HepG2 (cell line): ENCODE data around the gene PMFBP1. TPM values are rescaled to one million over a fixed set of nuclear protein-coding genes. Genes with fewer than 3 reads are reported as not detected.

Experiments
- ATF2 ChIP-seq: sonication (generic); formaldehyde crosslinking; IDR thresholded peaks from 2 replicates; pipeline ENCODE4 v1.4.0; 2020; ENCODE audit warnings: missing genetic modification reagents
- ATF7 ChIP-seq, 2 experiments: fragments of 450-650 bp in 1 of 2; sonication (generic) in 1 of 2; formaldehyde crosslinking in 1 of 2; IDR thresholded peaks; 2 replicates each; pipeline versions ENCODE4 v1.4.0 to v1.6.1; 2016 to 2020; ENCODE audit warnings: antibody characterized with exemption in 1 of 2, mild to moderate bottlenecking in 1 of 2, missing genetic modification reagents in 1 of 2
- ATRX ChIP-seq: sonication (generic); formaldehyde crosslinking; IDR thresholded peaks from 2 replicates; pipeline ENCODE4 v1.4.0; 2020; ENCODE audit warnings: missing genetic modification reagents, borderline replicate concordance
- EEA1 ChIP-seq: sonication (generic); formaldehyde crosslinking; IDR thresholded peaks from 2 replicates; pipeline ENCODE4 v1.5.1; 2020; ENCODE audit warnings: mild to moderate bottlenecking, missing genetic modification reagents, borderline replicate concordance
- HDAC2 ChIP-seq: sonication (generic); formaldehyde crosslinking; IDR thresholded peaks from 2 replicates; pipeline ENCODE4 v1.4.0; 2020; ENCODE audit warnings: missing genetic modification reagents
- HOMEZ ChIP-seq: IDR thresholded peaks from 2 replicates; pipeline ENCODE4 v1.6.1; 2016; ENCODE audit warnings: low read depth
- JDP2 ChIP-seq: sonication (generic); formaldehyde crosslinking; IDR thresholded peaks from 2 replicates; pipeline ENCODE4 v1.8.1; 2022; ENCODE audit warnings: missing genetic modification reagents, borderline replicate concordance
- NFYB ChIP-seq: sonication (generic); formaldehyde crosslinking; IDR thresholded peaks from 2 replicates; pipeline ENCODE4 v1.4.0; 2020; ENCODE audit warnings: missing genetic modification reagents
- REL ChIP-seq: sonication (generic); formaldehyde crosslinking; conservative IDR thresholded peaks from 2 replicates; pipeline ENCODE4 v1.8.0; 2022; ENCODE audit warnings: mild to moderate bottlenecking, missing genetic modification reagents, moderate library complexity
- SETDB1 ChIP-seq: sonication (generic); formaldehyde crosslinking; IDR thresholded peaks from 2 replicates; pipeline ENCODE4 v1.5.1; 2020; ENCODE audit warnings: missing genetic modification reagents, mild to moderate bottlenecking, borderline replicate concordance
- SRF ChIP-seq: IDR thresholded peaks from 2 replicates; pipeline ENCODE4 v1.6.1; 2011; ENCODE audit warnings: mild to moderate bottlenecking, low read depth, low read length, moderate library complexity
- TBX2 ChIP-seq: sonication (generic); formaldehyde crosslinking; IDR thresholded peaks from 2 replicates; pipeline ENCODE4 v1.5.0; 2020; ENCODE audit warnings: missing genetic modification reagents, mild to moderate bottlenecking, borderline replicate concordance
- YEATS2 ChIP-seq: sonication (generic); formaldehyde crosslinking; IDR thresholded peaks from 2 replicates; pipeline ENCODE4 v1.4.0; 2020; ENCODE audit warnings: missing genetic modification reagents, borderline replicate concordance
- YEATS4 ChIP-seq: sonication (generic); formaldehyde crosslinking; IDR thresholded peaks from 2 replicates; pipeline ENCODE4 v1.4.0; 2020; ENCODE audit warnings: missing genetic modification reagents, borderline replicate concordance
- ZFP82 ChIP-seq: sonication (generic); formaldehyde crosslinking; IDR thresholded peaks from 2 replicates; pipeline ENCODE4 v1.5.1; 2020; ENCODE audit warnings: mild to moderate bottlenecking, missing genetic modification reagents, borderline replicate concordance
- ZNF101 ChIP-seq: sonication (generic); formaldehyde crosslinking; IDR thresholded peaks from 2 replicates; pipeline ENCODE4 v1.4.0; 2020; ENCODE audit warnings: mild to moderate bottlenecking, low read depth, missing genetic modification reagents, borderline replicate concordance
- ZNF292 ChIP-seq: sonication (generic); formaldehyde crosslinking; IDR thresholded peaks from 2 replicates; pipeline ENCODE4 v1.8.1; 2022; ENCODE audit warnings: mild to moderate bottlenecking, low read depth, missing genetic modification reagents, borderline replicate concordance
- ZNF510 ChIP-seq: sonication (generic); formaldehyde crosslinking; IDR thresholded peaks from 2 replicates; pipeline ENCODE4 v1.4.0; 2020; ENCODE audit warnings: low read depth, mild to moderate bottlenecking, missing genetic modification reagents
- ZNF556 ChIP-seq: sonication (generic); formaldehyde crosslinking; IDR thresholded peaks from 2 replicates; pipeline ENCODE4 v1.4.0; 2020; ENCODE audit warnings: mild to moderate bottlenecking, missing genetic modification reagents, borderline replicate concordance
- ZNF674 ChIP-seq: sonication (generic); formaldehyde crosslinking; IDR thresholded peaks from 2 replicates; pipeline ENCODE4 v1.5.0; 2020; ENCODE audit warnings: low read depth, mild to moderate bottlenecking, missing genetic modification reagents
- polyA plus RNA-seq, 8 experiments: library from polyadenylated mRNA; depleted of rRNA in 3 of 8; stranded (reverse) in 7 of 8; unstranded in 1 of 8; fragments of >200 nt; fragmentation: Illumina TruSeq in 4 of 8; extraction: Trizol in 4 of 8; gene quantifications; 2 replicates each; pipeline versions ENCODE4 v1.2.1 to v1.2.3, GENCODE V29; 2011 to 2016; ENCODE audit warnings: low read depth in 4 of 8, missing spikeins in 1 of 8, mixed read lengths in 1 of 8; ENCODE audit not compliant: insufficient read depth in 1 of 8
- total RNA-seq, 5 experiments: library from RNA; depleted of rRNA; stranded (reverse); fragments of >200 nt; fragmentation: Illumina TruSeq; extraction: Trizol; gene quantifications; 2 replicates each; pipeline ENCODE4 v1.2.3, GENCODE V29; 2016; ENCODE audit warnings: low read depth in 1 of 5
- TF ChIP-seq, protein P1 (sequence below): sonication (generic); formaldehyde crosslinking; IDR thresholded peaks from 2 replicates; pipeline ENCODE4 v1.4.0; 2020; ENCODE audit warnings: missing genetic modification reagents, borderline replicate concordance
- TF ChIP-seq, protein P2 (sequence below): sonication (generic); formaldehyde crosslinking; IDR thresholded peaks from 2 replicates; pipeline ENCODE4 v1.4.0; 2020; ENCODE audit warnings: missing genetic modification reagents, borderline replicate concordance

The PMFBP1 gene
- total and polyA plus RNA-seq, 2 of the 13 experiments (the other 11 are each of a cell fraction or from before 2014, with no cell fraction given): 1.9 to 3.8 TPM

- TF ChIP-seq, protein P1, sequence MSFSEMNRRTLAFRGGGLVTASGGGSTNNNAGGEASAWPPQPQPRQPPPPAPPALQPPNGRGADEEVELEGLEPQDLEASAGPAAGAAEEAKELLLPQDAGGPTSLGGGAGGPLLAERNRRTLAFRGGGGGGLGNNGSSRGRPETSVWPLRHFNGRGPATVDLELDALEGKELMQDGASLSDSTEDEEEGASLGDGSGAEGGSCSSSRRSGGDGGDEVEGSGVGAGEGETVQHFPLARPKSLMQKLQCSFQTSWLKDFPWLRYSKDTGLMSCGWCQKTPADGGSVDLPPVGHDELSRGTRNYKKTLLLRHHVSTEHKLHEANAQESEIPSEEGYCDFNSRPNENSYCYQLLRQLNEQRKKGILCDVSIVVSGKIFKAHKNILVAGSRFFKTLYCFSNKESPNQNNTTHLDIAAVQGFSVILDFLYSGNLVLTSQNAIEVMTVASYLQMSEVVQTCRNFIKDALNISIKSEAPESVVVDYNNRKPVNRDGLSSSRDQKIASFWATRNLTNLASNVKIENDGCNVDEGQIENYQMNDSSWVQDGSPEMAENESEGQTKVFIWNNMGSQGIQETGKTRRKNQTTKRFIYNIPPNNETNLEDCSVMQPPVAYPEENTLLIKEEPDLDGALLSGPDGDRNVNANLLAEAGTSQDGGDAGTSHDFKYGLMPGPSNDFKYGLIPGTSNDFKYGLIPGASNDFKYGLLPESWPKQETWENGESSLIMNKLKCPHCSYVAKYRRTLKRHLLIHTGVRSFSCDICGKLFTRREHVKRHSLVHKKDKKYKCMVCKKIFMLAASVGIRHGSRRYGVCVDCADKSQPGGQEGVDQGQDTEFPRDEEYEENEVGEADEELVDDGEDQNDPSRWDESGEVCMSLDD: peak; percentile 5; the same call in 1 of the 2 replicates
- no peak for TF ChIP-seq TBX2 (CRISPR knock-in tag)
- TF ChIP-seq ATF7 (IDR thresholded peaks at IDR 0.05): no peak
- TF ChIP-seq ATF7 (CRISPR knock-in tag; IDR thresholded peaks at IDR 0.05): 0 out of 2 replicates have a peak, but pooled peaks have one; percentile 19
- no peak for TF ChIP-seq HOMEZ (CRISPR knock-in tag)
- no peak for TF ChIP-seq JDP2 (CRISPR knock-in tag)
- TF ChIP-seq NFYB (CRISPR knock-in tag): peak; percentile 65
- TF ChIP-seq ZFP82 (CRISPR knock-in tag): 0 out of 2 replicates have a peak, but pooled peaks have one; percentile 13
- TF ChIP-seq EEA1: no peak
- peak; percentile 7; the same call in 1 of the 2 replicates for TF ChIP-seq ATF2
- TF ChIP-seq SETDB1 (CRISPR knock-in tag): 0 out of 2 replicates have a peak, but pooled peaks have one; percentile 21
- 0 out of 2 replicates have a peak, but pooled peaks have one; percentile 54 for TF ChIP-seq ZNF510
- TF ChIP-seq ZNF292 (CRISPR knock-in tag): peak; percentile 19; the same call in 1 of the 2 replicates
- TF ChIP-seq YEATS2 (CRISPR knock-in tag): no peak
- 0 out of 2 replicates have a peak, but pooled peaks have one; percentile 58 for TF ChIP-seq REL (CRISPR knock-in tag)
- peak; percentile 29; the same call in 1 of the 2 replicates for TF ChIP-seq HDAC2 (CRISPR knock-in tag)
- peak; percentile 35; the same call in 1 of the 2 replicates for TF ChIP-seq ZNF556 (CRISPR knock-in tag)
- TF ChIP-seq YEATS4: peak; percentile 13; the same call in 1 of the 2 replicates
- TF ChIP-seq ZNF674 (CRISPR knock-in tag): peak; percentile 23; the same call in 1 of the 2 replicates
- TF ChIP-seq, protein P2, sequence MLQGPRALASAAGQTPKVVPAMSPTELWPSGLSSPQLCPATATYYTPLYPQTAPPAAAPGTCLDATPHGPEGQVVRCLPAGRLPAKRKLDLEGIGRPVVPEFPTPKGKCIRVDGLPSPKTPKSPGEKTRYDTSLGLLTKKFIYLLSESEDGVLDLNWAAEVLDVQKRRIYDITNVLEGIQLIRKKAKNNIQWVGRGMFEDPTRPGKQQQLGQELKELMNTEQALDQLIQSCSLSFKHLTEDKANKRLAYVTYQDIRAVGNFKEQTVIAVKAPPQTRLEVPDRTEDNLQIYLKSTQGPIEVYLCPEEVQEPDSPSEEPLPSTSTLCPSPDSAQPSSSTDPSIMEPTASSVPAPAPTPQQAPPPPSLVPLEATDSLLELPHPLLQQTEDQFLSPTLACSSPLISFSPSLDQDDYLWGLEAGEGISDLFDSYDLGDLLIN: peak; percentile 8; the same call in 1 of the 2 replicates
- TF ChIP-seq ZNF101 (CRISPR knock-in tag): 0 out of 2 replicates have a peak, but pooled peaks have one; percentile 60
- no peak for TF ChIP-seq SRF
- no peak for TF ChIP-seq ATRX (CRISPR knock-in tag)
Observed at GRCh38 chr16:72092832-72093447, 79.0 kb downstream of the PMFBP1 start (continued).
